CD4-positive, alpha-beta memory T cell (primary cell): ENCODE measurements around the gene SEMA3B. TPM values are rescaled to one million over a fixed set of nuclear protein-coding genes. Genes with fewer than 3 reads are reported as not detected.
A peak's percentile ranks its signal among the peaks of the same experiment; 100 is the strongest.

ENCODE experiments used
- CTCF ChIA-PET: fragments of 350-600 bp; sonication (Branson Sonifier 250); formaldehyde crosslinking; loops from one replicate; lab custom pipeline; 2021; ENCODE audit warnings: inconsistent platforms; ENCODE audit not compliant: partially characterized antibody; lab: Charles Lee
- POLR2A ChIA-PET: fragments of 350-600 bp; sonication (Branson Sonifier 250); formaldehyde crosslinking; loops from one replicate; lab custom pipeline; 2021; ENCODE audit not compliant: partially characterized antibody; lab: Charles Lee
- DNase-seq, 5 donors: peaks; one replicate each; pipeline versions ENCODE4 v3.0.0 to v3.0.0-alpha.2; 2020 to 2022; ENCODE audit warnings: mixed read lengths in 1 of 5
- H3K27ac ChIP-seq: one replicate; pipeline ENCODE4 v1.7.0; 2013; ENCODE audit warnings: low read depth, low read length
- H3K27me3 ChIP-seq: 2 replicates; pipeline ENCODE4 v1.7.0; 2013; ENCODE audit warnings: mild to moderate bottlenecking, low read length, moderate library complexity; ENCODE audit not compliant: insufficient read depth
- H3K36me3 ChIP-seq: 2 replicates; pipeline ENCODE4 v1.7.0; 2013; ENCODE audit warnings: mild to moderate bottlenecking, low read length, moderate library complexity; ENCODE audit not compliant: insufficient read depth
- H3K4me1 ChIP-seq: 2 replicates; pipeline ENCODE4 v1.7.0; 2013; ENCODE audit warnings: mild to moderate bottlenecking, low read length, moderate library complexity; ENCODE audit not compliant: insufficient read depth
- H3K4me3 ChIP-seq, 2 donors: one replicate each; pipeline ENCODE4 v1.7.0; 2013; ENCODE audit warnings: low read length in 2 of 2, mild to moderate bottlenecking in 1 of 2
- H3K9me3 ChIP-seq, 2 donors: one replicate each; pipeline ENCODE4 v1.7.0; 2013; ENCODE audit warnings: low read length in 2 of 2, control low read depth in 1 of 2; ENCODE audit not compliant: control insufficient read depth in 1 of 2
- H3K27ac Mint-ChIP-seq, 7 donors: one replicate each; pipeline ENCODE4 v1.8.0; 2020 to 2021; ENCODE audit warnings: mixed read lengths in 7 of 7, mild to moderate bottlenecking in 6 of 7, inconsistent platforms in 3 of 7, moderate library complexity in 3 of 7
- H3K27me3 Mint-ChIP-seq, 2 donors: one replicate each; pipeline ENCODE4 v1.8.0; 2020 to 2021; ENCODE audit warnings: mixed read lengths in 2 of 2
- H3K36me3 Mint-ChIP-seq, 2 donors: one replicate each; pipeline ENCODE4 v1.8.0; 2020 to 2021; ENCODE audit warnings: mixed read lengths in 2 of 2, inconsistent platforms in 1 of 2, mild to moderate bottlenecking in 1 of 2
- H3K4me1 Mint-ChIP-seq, 4 donors: one replicate each; pipeline ENCODE4 v1.8.0; 2020 to 2021; ENCODE audit warnings: mixed read lengths in 4 of 4, mild to moderate bottlenecking in 1 of 4
- H3K4me3 Mint-ChIP-seq, 8 donors: one replicate each; pipeline ENCODE4 v1.8.0; 2020 to 2021; ENCODE audit warnings: mixed read lengths in 8 of 8, mild to moderate bottlenecking in 7 of 8, moderate library complexity in 6 of 8, inconsistent platforms in 3 of 8
- H3K9me3 Mint-ChIP-seq, 8 donors: one replicate each; pipeline ENCODE4 v1.8.0; 2020 to 2021; ENCODE audit warnings: mixed read lengths in 8 of 8, mild to moderate bottlenecking in 5 of 8, inconsistent platforms in 3 of 8, moderate library complexity in 1 of 8
- intact Hi-C: fragments of 100-400 bp; cut with micrococcal nuclease; formaldehyde crosslinking; loops from one replicate; pipeline ENCODE4 v1.15.1; 2023
- polyA plus RNA-seq, 2 donors: library from polyadenylated mRNA; unstranded; fragments of 300-500 nt; fragmentation: Illumina TruSeq; gene quantifications; one replicate each; pipeline ENCODE4 v1.2.3, GENCODE V29; 2021
- total RNA-seq, 2 experiments: library from RNA; stranded (reverse); gene quantifications; one replicate each; pipeline ENCODE4 v1.2.3, GENCODE V29; 2021

SEMA3B gene
- total and polyA plus RNA-seq, 4 experiments from 2014 or later = 0.50 to 0.87 TPM; not detected in 2

DNA sequence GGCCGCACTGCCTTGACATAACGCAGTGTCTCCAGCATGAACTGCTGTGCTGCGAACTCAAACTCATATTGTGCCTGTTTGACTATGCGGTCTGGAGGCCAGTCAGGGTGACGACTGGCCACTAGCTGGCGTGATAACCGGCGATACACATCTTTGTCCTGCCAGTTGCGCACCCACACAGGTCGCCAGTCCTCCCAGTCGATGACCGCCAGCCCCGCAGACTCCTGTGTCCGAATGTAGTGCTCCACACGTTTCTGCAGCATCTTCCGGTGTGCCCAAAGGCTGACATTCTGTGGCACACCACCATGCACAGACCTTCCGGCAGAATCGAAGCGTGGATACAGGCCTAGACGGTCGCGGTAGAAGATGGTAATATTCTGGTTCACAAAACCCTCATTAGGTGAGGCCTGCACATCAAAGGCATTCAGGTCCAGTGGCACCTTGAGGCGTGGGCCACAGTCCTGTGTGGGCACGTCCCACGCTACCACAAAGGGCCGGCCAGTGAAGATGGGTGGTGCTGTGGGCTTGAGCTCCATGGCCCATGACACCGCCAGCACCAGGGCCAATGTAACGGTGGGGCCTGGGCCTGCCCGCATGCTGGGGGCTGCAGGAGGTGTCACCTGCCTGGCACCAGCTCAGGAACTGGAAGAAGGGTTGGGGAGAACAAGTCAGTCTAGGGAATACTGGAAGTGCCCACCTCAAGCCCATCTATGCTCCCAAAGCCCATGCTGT lies 51.1 kb downstream of the SEMA3B start:
- peaks cover 0 to 8% of the 10 kb centered on the region in 2 donors for H3K36me3 Mint-ChIP-seq
- Histone ChIP-seq H3K4me1 (peaks cover 49% of the 10 kb centered on the region), H3K27me3 (no peaks in the 10 kb centered on the region), H3K36me3 (no peaks in the 10 kb centered on the region), H3K9me3 (no peaks in the 10 kb centered on the region), H3K27ac (peak overlapping the region; percentile 73), H3K4me3 (peak overlapping the region; percentile 74 to 87)
- DNase-seq = peak in 1 of 5 donors; percentile 25
- no peaks in the 10 kb centered on the region for H3K9me3 Mint-ChIP-seq
- H3K27me3 Mint-ChIP-seq = no peaks in the 10 kb centered on the region
- intact Hi-C loops = loop anchor here (2.0 to 5.0 kb wide), 2 partner anchors 93 to 848 kb away; partner anchors contain the start of gene DAG1
- peaks cover 25 to 62% (median 44%) of the 10 kb centered on the region in 4 donors for H3K4me1 Mint-ChIP-seq
- ChIA-PET CTCF (interaction anchor here (1.0 to 5.6 kb wide), 5 partner anchors 14 to 125 kb away, joined by 3 to 37 read pairs (median 5); partner anchors contain the start of genes HYAL3 and NAA80), POLR2A (interaction anchor here (1.3 to 14.4 kb wide), 5 partner anchors 16 to 28 kb away, joined by 3 to 144 read pairs (median 10); partner anchors contain the start of genes HYAL3, IFRD2, NAA80 and RASSF1)
- peak overlapping the region; percentile 86 to 95 (median 94) for H3K4me3 Mint-ChIP-seq
- H3K27ac Mint-ChIP-seq = peak overlapping the region; percentile 41 to 97 (median 93)

DNA sequence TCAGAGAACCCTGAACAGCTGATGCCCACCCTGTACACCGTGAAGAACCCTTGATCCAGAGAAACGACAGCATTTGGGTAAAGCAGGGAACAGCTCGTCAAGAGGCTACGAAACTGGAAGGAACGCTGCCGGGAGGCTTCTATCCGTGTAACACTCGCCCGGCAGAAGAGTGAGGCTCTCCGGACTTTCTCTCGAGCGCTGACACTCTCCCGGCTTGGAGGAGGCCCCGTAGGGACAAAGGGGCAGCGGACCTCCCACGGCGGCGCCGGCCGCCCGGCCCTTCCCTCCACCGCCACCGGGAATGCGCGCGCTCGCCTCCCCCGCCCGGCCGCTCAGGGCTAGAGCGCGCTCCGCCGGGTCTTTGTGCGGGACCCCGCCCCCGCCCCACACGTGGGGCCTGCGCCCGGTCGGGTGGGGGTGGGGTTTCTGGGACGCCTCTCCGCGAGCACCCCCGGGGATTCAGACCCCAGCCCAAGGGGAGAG lies 51.9 kb downstream of the SEMA3B start:
- ChIA-PET CTCF (interaction anchor here (1.0 to 5.6 kb wide), 6 partner anchors 10 to 94 kb away, joined by 3 to 37 read pairs (median 6); partner anchors contain the start of genes HYAL3, IFRD2 and NAA80), POLR2A (interaction anchor here (0.6 to 14.4 kb wide), 8 partner anchors 15 to 212 kb away, joined by 3 to 144 read pairs (median 4); partner anchors contain the start of genes CYB561D2, HYAL3, IFRD2 and NAA80)
- peaks cover 6% of the 10 kb centered on the region for H3K36me3 ChIP-seq
- H3K27ac Mint-ChIP-seq = peak overlapping the region in 6 of 7 donors; percentile 81 to 97 (median 94)
- H3K4me1 Mint-ChIP-seq = peaks cover 22 to 62% (median 42%) of the 10 kb centered on the region in 4 donors
- no peaks in the 10 kb centered on the region for H3K9me3 Mint-ChIP-seq
- intact Hi-C loops = loop anchor here (1.0 to 2.0 kb wide), 4 partner anchors 16 to 94 kb away; partner anchors contain the start of genes HYAL3, IFRD2 and NAA80
- no peaks in the 10 kb centered on the region for H3K9me3 ChIP-seq
- H3K4me3 ChIP-seq = peak overlapping the region; percentile 74 to 87
- H3K4me1 ChIP-seq = peaks cover 45% of the 10 kb centered on the region
- H3K27me3 ChIP-seq = no peaks in the 10 kb centered on the region
- H3K27me3 Mint-ChIP-seq = no peaks in the 10 kb centered on the region
- peak overlapping the region; percentile 86 to 95 (median 94) for H3K4me3 Mint-ChIP-seq
- DNase-seq = no peak
- H3K27ac ChIP-seq = peak overlapping the region; percentile 73
- H3K36me3 Mint-ChIP-seq = peaks cover 0 to 14% of the 10 kb centered on the region in 2 donors

DNA sequence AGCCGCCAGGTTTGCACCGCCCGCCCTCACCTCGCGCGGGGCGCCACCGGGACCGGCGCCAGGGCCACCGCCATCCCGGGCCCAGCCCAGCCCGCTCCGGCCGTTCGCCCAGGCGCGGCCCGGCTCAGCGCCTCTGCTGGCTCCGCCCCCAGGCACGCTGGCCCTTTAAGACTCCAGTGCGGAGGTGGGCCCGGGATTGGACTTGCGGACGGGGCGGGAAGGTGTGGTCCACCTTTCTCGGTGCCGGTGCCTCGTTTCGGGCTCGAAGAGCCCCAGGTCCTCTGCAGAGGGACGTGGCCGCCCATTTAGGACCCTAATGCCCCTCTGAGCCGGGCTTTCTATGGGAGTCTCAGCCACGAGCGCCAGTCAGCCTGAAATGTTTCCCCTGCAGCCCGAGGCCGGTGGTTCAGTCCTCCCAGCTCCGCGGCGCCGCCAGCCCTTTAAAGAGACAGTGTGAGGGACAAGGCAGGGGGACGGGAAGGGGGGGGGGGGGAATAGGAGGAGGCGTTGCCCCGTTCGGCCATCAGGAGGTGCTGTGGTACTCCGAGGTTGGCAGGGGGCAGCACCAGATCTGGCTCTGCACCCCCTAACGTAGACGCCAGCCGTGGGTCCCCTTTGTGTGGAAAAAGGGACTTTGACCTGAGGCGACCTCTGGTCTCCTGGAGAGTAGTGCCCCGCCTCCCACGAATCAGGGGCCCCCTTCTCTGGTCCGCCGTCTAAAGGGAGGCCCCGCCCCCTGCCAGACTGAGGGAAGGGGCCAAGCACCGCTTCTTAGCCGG lies 52.6 kb downstream of the SEMA3B start:
- POLR2A ChIA-PET = interaction anchor here (0.6 to 14.4 kb wide), 10 partner anchors 11 to 212 kb away, joined by 3 to 144 read pairs (median 4); partner anchors contain the start of genes CYB561D2, HYAL3, IFRD2 and NAA80
- intact Hi-C loops = loop anchor here (1.0 to 2.0 kb wide), 4 partner anchors 16 to 95 kb away; partner anchors contain the start of genes HYAL3, IFRD2 and NAA80
- H3K27me3 ChIP-seq = no peaks in the 10 kb centered on the region
- Mint-ChIP-seq H3K4me1 (peaks cover 18 to 57% (median 38%) of the 10 kb centered on the region in 4 donors), H3K27me3 (no peaks in the 10 kb centered on the region), H3K36me3 (peaks cover 0 to 15% of the 10 kb centered on the region in 2 donors), H3K9me3 (no peaks in the 10 kb centered on the region), H3K27ac (peak overlapping the region; percentile 90 to 95 (median 93)), H3K4me3 (peak overlapping the region; percentile 80 to 90 (median 86))
- H3K4me1 ChIP-seq = peaks cover 38% of the 10 kb centered on the region
- H3K36me3 ChIP-seq = peaks cover 10% of the 10 kb centered on the region
- CTCF ChIA-PET = interaction anchor here (1.0 to 5.6 kb wide), 5 partner anchors 10 to 29 kb away, joined by 3 to 37 read pairs (median 6); partner anchors contain the start of genes HYAL3, IFRD2 and NAA80
- peak overlapping the region; percentile 73 for H3K27ac ChIP-seq
- H3K9me3 ChIP-seq = no peaks in the 10 kb centered on the region
- peak overlapping the region; percentile 23 to 87 for H3K4me3 ChIP-seq
- peak; percentile 80 to 88 (median 83) for DNase-seq

DNA sequence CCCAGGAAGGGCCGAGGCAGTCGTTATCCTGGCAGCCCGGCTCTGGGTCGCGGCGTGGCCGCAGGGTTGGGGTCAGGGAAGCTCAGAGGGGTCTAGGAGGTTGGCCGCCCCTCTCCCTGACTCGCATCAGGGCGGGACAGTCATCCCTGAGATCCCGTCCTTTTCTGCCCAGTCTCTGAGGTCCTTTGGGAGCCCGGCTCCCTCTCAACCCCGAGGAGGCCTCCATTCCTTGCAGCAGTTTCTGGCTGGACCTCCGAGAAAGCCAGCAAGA lies 53.1 kb downstream of the SEMA3B start:
- Mint-ChIP-seq H3K36me3 (peaks cover 0 to 15% of the 10 kb centered on the region in 2 donors), H3K9me3 (no peaks in the 10 kb centered on the region), H3K27ac (peak overlapping the region in 2 of 7 donors; percentile 78 to 90), H3K4me3 (peak overlapping the region in 4 of 8 donors; percentile 80 to 86 (median 84)), H3K27me3 (no peaks in the 10 kb centered on the region), H3K4me1 (peaks cover 16 to 57% (median 36%) of the 10 kb centered on the region in 4 donors)
- H3K36me3 ChIP-seq = peaks cover 10% of the 10 kb centered on the region
- no peaks in the 10 kb centered on the region for H3K9me3 ChIP-seq
- CTCF ChIA-PET = interaction anchor here (0.5 to 5.6 kb wide), 4 partner anchors 15 to 220 kb away, joined by 3 to 37 read pairs (median 10); partner anchors contain the start of genes HYAL3, IFRD2 and NAA80
- peak overlapping the region; percentile 23 to 87 for H3K4me3 ChIP-seq
- POLR2A ChIA-PET = interaction anchor here (0.6 to 14.4 kb wide), 7 partner anchors 10 to 37 kb away, joined by 3 to 144 read pairs (median 4); partner anchors contain the start of genes CYB561D2, HYAL3, NAA80 and NPRL2
- H3K27me3 ChIP-seq = no peaks in the 10 kb centered on the region
- intact Hi-C loops = no loop called here
- H3K4me1 ChIP-seq = peaks cover 37% of the 10 kb centered on the region
- peak overlapping the region; percentile 73 for H3K27ac ChIP-seq
- no peak for DNase-seq

DNA sequence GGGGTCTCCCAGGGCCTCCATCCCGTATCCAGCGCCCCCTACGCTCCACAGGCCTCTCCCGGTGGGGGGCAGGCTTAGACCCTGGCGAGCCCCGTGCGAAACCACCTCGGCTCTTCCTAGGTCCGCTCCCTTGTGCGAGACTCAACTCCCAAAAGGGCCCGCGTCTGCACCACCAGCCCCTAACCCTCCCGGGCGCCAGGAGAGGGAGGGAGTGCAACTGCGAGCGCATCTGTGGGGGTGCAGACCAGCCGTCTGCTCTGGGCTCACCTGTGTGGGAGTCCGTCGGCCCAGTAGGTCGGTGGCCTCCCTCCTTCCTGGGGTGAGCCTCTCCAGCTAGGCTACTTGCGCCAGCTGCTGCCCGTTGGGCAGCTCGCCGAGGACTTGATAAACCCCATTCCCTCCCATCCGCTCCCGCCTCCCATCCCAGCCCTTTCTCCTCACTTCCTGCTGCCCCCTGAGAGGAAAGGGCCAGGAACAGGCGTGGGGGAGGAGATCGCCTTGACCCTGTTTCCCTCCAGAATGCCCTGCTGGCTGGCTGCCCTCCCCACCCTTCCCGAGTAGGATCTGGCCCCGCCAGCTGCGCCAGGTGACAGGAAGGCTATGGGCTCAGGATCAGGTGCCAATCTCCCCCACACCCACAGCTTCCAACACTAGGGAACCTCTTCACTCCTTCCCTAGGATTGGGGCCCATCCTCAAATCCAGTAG lies 53.6 kb downstream of the SEMA3B start, which contains the start of gene HYAL2:
Gene HYAL2 (minus strand): TSS at position 360 of the 706 bp plus-strand sequence. CDS start 2,256 bp downstream, outside the sequence.
- Mint-ChIP-seq H3K4me1 (peaks cover 15 to 57% (median 35%) of the 10 kb centered on the region in 4 donors), H3K27me3 (no peaks in the 10 kb centered on the region), H3K27ac (peak within 1 kb of the TSS; percentile 90 to 95 (median 93)), H3K9me3 (no peaks in the 10 kb centered on the region), H3K36me3 (peaks cover 0 to 15% of the 10 kb centered on the region in 2 donors), H3K4me3 (peak within 1 kb of the TSS; percentile 80 to 90 (median 86))
- Histone ChIP-seq H3K4me1 (peaks cover 37% of the 10 kb centered on the region), H3K27me3 (no peaks in the 10 kb centered on the region), H3K36me3 (peaks cover 10% of the 10 kb centered on the region), H3K4me3 (peak within 1 kb of the TSS; percentile 23 to 87), H3K9me3 (no peaks in the 10 kb centered on the region), H3K27ac (peak within 1 kb of the TSS; percentile 73)
- ChIA-PET CTCF (interaction anchor here (0.5 to 5.6 kb wide), 8 partner anchors 11 to 220 kb away, joined by 3 to 37 read pairs (median 10); partner anchors contain the start of genes HYAL3, IFRD2 and NAA80), POLR2A (interaction anchor here (1.0 to 14.4 kb wide), 6 partner anchors 8 to 37 kb away, joined by 4 to 144 read pairs (median 8); partner anchors contain the start of genes HYAL3, NAA80, RASSF1 and TMEM115)
- intact Hi-C loops = no loop called here
- peak in 1 of 5 donors; percentile 37 for DNase-seq
